Measurements from ENCODE around the gene GAS2.

DNA sequence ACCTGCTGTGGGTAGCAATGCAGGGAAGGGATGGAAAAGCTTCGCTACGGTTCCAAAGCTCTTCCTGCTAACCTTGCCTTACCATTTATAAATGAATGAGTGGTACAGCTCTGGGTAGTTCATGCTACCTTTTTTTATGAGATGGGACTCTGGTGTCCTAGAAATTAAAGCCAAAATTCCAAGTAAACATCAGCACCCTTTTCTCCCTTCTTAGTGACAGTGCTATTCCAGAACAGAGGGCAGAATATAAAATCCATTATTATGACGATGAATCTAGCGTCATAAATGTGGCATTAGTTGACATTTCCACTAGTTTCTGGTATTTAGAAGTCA lies 163.6 kb downstream of the GAS2 start:
- TF ChIP-seq, protein P1, sequence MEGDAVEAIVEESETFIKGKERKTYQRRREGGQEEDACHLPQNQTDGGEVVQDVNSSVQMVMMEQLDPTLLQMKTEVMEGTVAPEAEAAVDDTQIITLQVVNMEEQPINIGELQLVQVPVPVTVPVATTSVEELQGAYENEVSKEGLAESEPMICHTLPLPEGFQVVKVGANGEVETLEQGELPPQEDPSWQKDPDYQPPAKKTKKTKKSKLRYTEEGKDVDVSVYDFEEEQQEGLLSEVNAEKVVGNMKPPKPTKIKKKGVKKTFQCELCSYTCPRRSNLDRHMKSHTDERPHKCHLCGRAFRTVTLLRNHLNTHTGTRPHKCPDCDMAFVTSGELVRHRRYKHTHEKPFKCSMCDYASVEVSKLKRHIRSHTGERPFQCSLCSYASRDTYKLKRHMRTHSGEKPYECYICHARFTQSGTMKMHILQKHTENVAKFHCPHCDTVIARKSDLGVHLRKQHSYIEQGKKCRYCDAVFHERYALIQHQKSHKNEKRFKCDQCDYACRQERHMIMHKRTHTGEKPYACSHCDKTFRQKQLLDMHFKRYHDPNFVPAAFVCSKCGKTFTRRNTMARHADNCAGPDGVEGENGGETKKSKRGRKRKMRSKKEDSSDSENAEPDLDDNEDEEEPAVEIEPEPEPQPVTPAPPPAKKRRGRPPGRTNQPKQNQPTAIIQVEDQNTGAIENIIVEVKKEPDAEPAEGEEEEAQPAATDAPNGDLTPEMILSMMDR (IDR thresholded peaks at IDR 0.05) = no peak
- TF ChIP-seq POLR2A (IDR thresholded peaks at IDR 0.05) = no peak

Data from testis (tissue), 2 donors.